Measurements from ENCODE around the gene CCL4L2.
"Not testable (repeated sequence)": the region's sequence is repeated elsewhere in the genome, so short reads cannot be mapped to it uniquely, and the experiment has no call there.

CCL4L2 gene

GRCh38 chr17:36219556-36219955 lies 8.7 kb downstream of the CCL4L2 start:
- H3K4me1 ChIP-seq (ENCODE audit: control insufficient read depth, insufficient read depth, low read length); POLR2A ChIA-PET; H3K9me3 ChIP-seq (ENCODE audit: control insufficient read depth, insufficient read depth, low read depth, low read length); H3K36me3 ChIP-seq (ENCODE audit: control insufficient read depth in 2 of 2, insufficient read depth in 1 of 2, low read length in 2 of 2); CTCF ChIA-PET; H3K4me3 ChIP-seq (ENCODE audit: low read depth, low read length); H3K27ac ChIP-seq (ENCODE audit: extremely low read depth, low read depth, low read length): not testable (repeated sequence)

GRCh38 chr17:36220737-36221580 lies 10.1 kb downstream of the CCL4L2 start:
- POLR2A ChIA-PET; H3K4me1 ChIP-seq (ENCODE audit: control insufficient read depth, insufficient read depth, low read length); H3K4me3 ChIP-seq (ENCODE audit: low read depth, low read length); H3K27ac ChIP-seq (ENCODE audit: extremely low read depth, low read depth, low read length); CTCF ChIA-PET; H3K36me3 ChIP-seq (ENCODE audit: control insufficient read depth in 2 of 2, insufficient read depth in 1 of 2, low read length in 2 of 2); H3K9me3 ChIP-seq (ENCODE audit: control insufficient read depth, insufficient read depth, low read depth, low read length): not testable (repeated sequence)

GRCh38 chr17:36221581-36222100 lies 10.8 kb downstream of the CCL4L2 start:
- H3K27ac ChIP-seq (ENCODE audit: extremely low read depth, low read depth, low read length); H3K9me3 ChIP-seq (ENCODE audit: control insufficient read depth, insufficient read depth, low read depth, low read length); H3K4me3 ChIP-seq (ENCODE audit: low read depth, low read length); H3K4me1 ChIP-seq (ENCODE audit: control insufficient read depth, insufficient read depth, low read length); H3K36me3 ChIP-seq (ENCODE audit: control insufficient read depth in 2 of 2, insufficient read depth in 1 of 2, low read length in 2 of 2); POLR2A ChIA-PET; CTCF ChIA-PET: not testable (repeated sequence)

GRCh38 chr17:36222967-36223366 lies 12.1 kb downstream of the CCL4L2 start:
- H3K4me3 ChIP-seq (ENCODE audit: low read depth, low read length); POLR2A ChIA-PET; H3K9me3 ChIP-seq (ENCODE audit: control insufficient read depth, insufficient read depth, low read depth, low read length); H3K4me1 ChIP-seq (ENCODE audit: control insufficient read depth, insufficient read depth, low read length); CTCF ChIA-PET; H3K36me3 ChIP-seq (ENCODE audit: control insufficient read depth in 2 of 2, insufficient read depth in 1 of 2, low read length in 2 of 2); H3K27ac ChIP-seq (ENCODE audit: extremely low read depth, low read depth, low read length): not testable (repeated sequence)

- POLR2A ChIA-PET; H3K27ac ChIP-seq (ENCODE audit: extremely low read depth, low read depth, low read length); H3K36me3 ChIP-seq (ENCODE audit: control insufficient read depth in 2 of 2, insufficient read depth in 1 of 2, low read length in 2 of 2); H3K4me3 ChIP-seq (ENCODE audit: low read depth, low read length); H3K4me1 ChIP-seq (ENCODE audit: control insufficient read depth, insufficient read depth, low read length); CTCF ChIA-PET; H3K9me3 ChIP-seq (ENCODE audit: control insufficient read depth, insufficient read depth, low read depth, low read length): not testable (repeated sequence)
Observed at GRCh38 chr17:36229644-36230043, 18.8 kb downstream of the CCL4L2 start.

- H3K27ac ChIP-seq (ENCODE audit: extremely low read depth, low read depth, low read length); CTCF ChIA-PET; H3K9me3 ChIP-seq (ENCODE audit: control insufficient read depth, insufficient read depth, low read depth, low read length); H3K4me1 ChIP-seq (ENCODE audit: control insufficient read depth, insufficient read depth, low read length); H3K4me3 ChIP-seq (ENCODE audit: low read depth, low read length); POLR2A ChIA-PET; H3K36me3 ChIP-seq (ENCODE audit: control insufficient read depth in 2 of 2, insufficient read depth in 1 of 2, low read length in 2 of 2): not testable (repeated sequence)
Observed at GRCh38 chr17:36242046-36242445, 31.2 kb downstream of the CCL4L2 start.

Data from HEK293 (cell line).